ENCODE measurements around the gene SUPT5H.

The SUPT5H gene

GRCh38 chr19:39408392-39409207, 36.8 kb upstream of the SUPT5H start:
- TF ChIP-seq CTCF (IDR thresholded peaks at IDR 0.05; ENCODE audit: low read depth, low read length) = no peak
- H3K36me3 ChIP-seq = no peaks in the 10 kb centered on the region
- no peak for DNase-seq

GRCh38 chr19:39409208-39410016, 36.0 kb upstream of the SUPT5H start:
- H3K4me3 ChIP-seq (ENCODE audit: low read depth, low read length) = peak overlapping the region; percentile 84
- H3K27ac ChIP-seq = peak overlapping the region; percentile 36
- H3K36me3 ChIP-seq = no peaks in the 10 kb centered on the region
- no peak for TF ChIP-seq CTCF (IDR thresholded peaks at IDR 0.05; ENCODE audit: low read depth, low read length)
- no peaks in the 10 kb centered on the region for H3K9me3 ChIP-seq (ENCODE audit: severe bottlenecking)
- H3K27me3 ChIP-seq (ENCODE audit: insufficient read depth, low read depth, severe bottlenecking) = no peaks in the 10 kb centered on the region
- peak; percentile 81 for DNase-seq

More at GRCh38 chr19:39408392-39409207, 36.8 kb upstream of the SUPT5H start:
- Histone ChIP-seq H3K27ac (no peak overlapping the region), H3K27me3 (ENCODE audit: insufficient read depth, low read depth, severe bottlenecking) (no peaks in the 10 kb centered on the region), H3K4me3 (ENCODE audit: low read depth, low read length) (no peak overlapping the region), H3K9me3 (ENCODE audit: severe bottlenecking) (no peaks in the 10 kb centered on the region)

- Histone ChIP-seq H3K36me3 (peaks cover 4% of the 10 kb centered on the region), H3K4me3 (ENCODE audit: low read depth, low read length) (peak overlapping the region; percentile 84), H3K27ac (peak overlapping the region; percentile 36; the same call in 1 of the 2 replicates), H3K9me3 (ENCODE audit: severe bottlenecking) (no peaks in the 10 kb centered on the region), H3K27me3 (ENCODE audit: insufficient read depth, low read depth, severe bottlenecking) (no peaks in the 10 kb centered on the region)
- no peak for TF ChIP-seq CTCF (IDR thresholded peaks at IDR 0.05; ENCODE audit: low read depth, low read length)
- no peak for DNase-seq
Observed at GRCh38 chr19:39410017-39410830, 35.2 kb upstream of the SUPT5H start.

GRCh38 chr19:39410831-39411080, 34.6 kb upstream of the SUPT5H start:
- Histone ChIP-seq H3K36me3 (peaks cover 7% of the 10 kb centered on the region), H3K9me3 (ENCODE audit: severe bottlenecking) (no peaks in the 10 kb centered on the region), H3K27ac (no peak overlapping the region), H3K27me3 (ENCODE audit: insufficient read depth, low read depth, severe bottlenecking) (no peaks in the 10 kb centered on the region), H3K4me3 (ENCODE audit: low read depth, low read length) (no peak overlapping the region)
- no peak for DNase-seq
- no peak for TF ChIP-seq CTCF (IDR thresholded peaks at IDR 0.05; ENCODE audit: low read depth, low read length)

- Histone ChIP-seq H3K4me3 (ENCODE audit: low read depth, low read length) (peak overlapping the region; percentile 70), H3K36me3 (peaks cover 12% of the 10 kb centered on the region), H3K9me3 (ENCODE audit: severe bottlenecking) (no peaks in the 10 kb centered on the region), H3K27me3 (ENCODE audit: insufficient read depth, low read depth, severe bottlenecking) (no peaks in the 10 kb centered on the region), H3K27ac (no peak overlapping the region; the same call in 1 of the 2 replicates)
- TF ChIP-seq CTCF (IDR thresholded peaks at IDR 0.05; ENCODE audit: low read depth, low read length) = no peak
- no peak for DNase-seq
Observed at GRCh38 chr19:39411081-39411831, 34.1 kb upstream of the SUPT5H start.
